Measurements from ENCODE around the gene CDC42BPG.

- TF ChIP-seq EP300 (IDR thresholded peaks at IDR 0.05; ENCODE audit: low read length): no peak
- TF ChIP-seq ZNF274 (IDR thresholded peaks at IDR 0.05; ENCODE audit: borderline replicate concordance, low read depth, low read length): no peak
- TF ChIP-seq TCF7 (IDR thresholded peaks at IDR 0.05; ENCODE audit: borderline replicate concordance): no peak
- TF ChIP-seq HNRNPL (IDR thresholded peaks at IDR 0.05; ENCODE audit: low read depth, low read length): no peak
- TF ChIP-seq, protein P1, sequence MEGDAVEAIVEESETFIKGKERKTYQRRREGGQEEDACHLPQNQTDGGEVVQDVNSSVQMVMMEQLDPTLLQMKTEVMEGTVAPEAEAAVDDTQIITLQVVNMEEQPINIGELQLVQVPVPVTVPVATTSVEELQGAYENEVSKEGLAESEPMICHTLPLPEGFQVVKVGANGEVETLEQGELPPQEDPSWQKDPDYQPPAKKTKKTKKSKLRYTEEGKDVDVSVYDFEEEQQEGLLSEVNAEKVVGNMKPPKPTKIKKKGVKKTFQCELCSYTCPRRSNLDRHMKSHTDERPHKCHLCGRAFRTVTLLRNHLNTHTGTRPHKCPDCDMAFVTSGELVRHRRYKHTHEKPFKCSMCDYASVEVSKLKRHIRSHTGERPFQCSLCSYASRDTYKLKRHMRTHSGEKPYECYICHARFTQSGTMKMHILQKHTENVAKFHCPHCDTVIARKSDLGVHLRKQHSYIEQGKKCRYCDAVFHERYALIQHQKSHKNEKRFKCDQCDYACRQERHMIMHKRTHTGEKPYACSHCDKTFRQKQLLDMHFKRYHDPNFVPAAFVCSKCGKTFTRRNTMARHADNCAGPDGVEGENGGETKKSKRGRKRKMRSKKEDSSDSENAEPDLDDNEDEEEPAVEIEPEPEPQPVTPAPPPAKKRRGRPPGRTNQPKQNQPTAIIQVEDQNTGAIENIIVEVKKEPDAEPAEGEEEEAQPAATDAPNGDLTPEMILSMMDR (IDR thresholded peaks at IDR 0.05 in 2 of 3, conservative IDR thresholded peaks at IDR 0.05 in 1 of 3; ENCODE audit: insufficient read depth in 2 of 3, low read depth in 1 of 3, low read length in 3 of 3): no peak
- TF ChIP-seq MYC (IDR thresholded peaks at IDR 0.05; ENCODE audit: low read depth, low read length): no peak
- TF ChIP-seq MYC (CRISPR knock-in tag; IDR thresholded peaks at IDR 0.05; ENCODE audit: borderline replicate concordance, low read depth): no peak
Observed at GRCh38 chr11:64876229-64876750, 31.8 kb upstream of the CDC42BPG start.

Measured in K562 (cell line).